NCI-H748 (cell line): ENCODE data around the gene ATOSB.
A peak's percentile ranks its signal among the peaks of the same experiment; 100 is the strongest.

Experiments used
- DNase-seq: peaks from one replicate; lab custom pipeline; 2025; ENCODE audit not compliant: unreplicated experiment; lab: John Stamatoyannopoulos, UW

ATOSB gene

DNA sequence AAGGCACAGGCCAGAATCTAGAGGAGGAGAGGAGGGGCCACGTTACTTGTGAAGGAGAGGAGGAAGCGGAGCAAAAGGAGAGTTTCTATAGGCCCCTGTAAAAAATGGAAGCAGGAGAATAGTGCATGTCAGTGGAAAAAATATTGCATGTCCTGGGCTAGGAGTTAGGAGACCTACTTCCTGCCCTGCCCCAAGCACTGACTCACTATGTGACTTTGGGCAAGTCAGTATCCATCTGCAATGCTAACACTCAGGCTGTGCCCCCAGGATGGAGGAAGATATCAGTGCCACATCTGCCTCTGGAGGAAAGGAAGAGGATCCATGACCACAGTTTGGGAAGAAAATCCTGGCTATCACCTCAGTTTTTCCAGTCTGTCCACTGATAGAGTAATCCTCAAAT is 26.2 kb downstream of the ATOSB start:
- DNase-seq, result no peak

DNA sequence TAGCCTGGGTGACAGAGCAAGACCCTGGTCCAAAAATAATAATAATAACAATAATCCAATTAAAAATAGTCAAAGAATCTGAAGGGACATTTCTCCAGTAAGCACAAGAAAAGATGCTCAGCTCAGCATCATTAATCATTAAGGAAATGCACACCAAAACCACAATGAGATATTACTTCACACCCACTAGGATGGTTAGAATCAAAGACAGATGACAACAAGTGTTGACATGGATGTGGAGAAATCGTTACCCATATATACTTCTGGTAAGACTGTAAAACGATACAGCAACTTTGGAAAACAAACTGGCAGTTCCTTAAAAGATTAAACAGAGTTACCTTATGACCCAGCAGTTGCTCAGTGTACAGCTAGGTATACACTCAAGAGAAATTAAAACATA is 30.6 kb downstream of the ATOSB start:
- DNase-seq, result no peak

GRCh38 chr9:35079426-35080341 is 36.0 kb downstream of the ATOSB start, which contains the start of gene FANCG:
Gene FANCG (minus strand): TSS chr9:35079942. CDS start chr9:35079524, 418 bp downstream.
- DNase-seq, result peak; percentile 97

DNA sequence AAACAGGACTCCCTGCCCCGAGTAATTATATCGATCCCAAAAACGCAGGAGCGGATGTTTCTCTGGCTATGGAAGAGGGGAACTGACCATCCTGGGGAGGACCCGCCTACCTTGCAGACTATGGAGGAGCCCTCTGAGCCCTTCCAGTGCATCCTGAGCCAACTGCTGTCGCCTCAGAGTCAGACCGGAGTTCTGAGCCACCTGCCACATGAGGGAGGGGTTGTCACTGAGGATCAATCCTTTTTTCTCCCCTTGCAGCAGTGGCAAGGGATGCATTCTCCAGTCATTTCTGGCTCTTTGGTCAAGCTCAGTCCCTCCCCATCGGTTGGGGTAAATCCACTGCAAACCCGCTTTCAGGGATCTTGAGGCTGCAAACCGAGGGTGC is 36.6 kb downstream of the ATOSB start:
- peak; percentile 66 for DNase-seq

DNA sequence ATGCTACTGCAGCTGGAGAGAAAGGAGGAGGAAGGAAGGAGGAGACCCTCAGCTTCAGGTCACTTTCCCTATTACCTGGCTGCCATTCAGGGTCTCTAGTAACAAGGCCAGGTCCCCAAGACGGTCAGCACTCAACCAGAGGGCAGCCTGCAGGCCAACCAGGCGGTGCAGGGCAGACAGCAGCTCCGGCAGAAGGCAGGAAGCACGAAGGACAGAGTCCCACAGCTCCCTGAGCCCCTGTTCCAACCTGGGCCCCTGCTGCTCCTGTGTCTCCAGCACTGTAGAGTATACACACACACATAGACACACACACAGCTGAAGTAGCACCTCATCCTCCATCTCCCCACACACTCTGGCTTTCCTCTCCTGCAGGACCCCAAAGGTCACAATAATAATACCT is 37.6 kb downstream of the ATOSB start:
- no peak for DNase-seq

DNA sequence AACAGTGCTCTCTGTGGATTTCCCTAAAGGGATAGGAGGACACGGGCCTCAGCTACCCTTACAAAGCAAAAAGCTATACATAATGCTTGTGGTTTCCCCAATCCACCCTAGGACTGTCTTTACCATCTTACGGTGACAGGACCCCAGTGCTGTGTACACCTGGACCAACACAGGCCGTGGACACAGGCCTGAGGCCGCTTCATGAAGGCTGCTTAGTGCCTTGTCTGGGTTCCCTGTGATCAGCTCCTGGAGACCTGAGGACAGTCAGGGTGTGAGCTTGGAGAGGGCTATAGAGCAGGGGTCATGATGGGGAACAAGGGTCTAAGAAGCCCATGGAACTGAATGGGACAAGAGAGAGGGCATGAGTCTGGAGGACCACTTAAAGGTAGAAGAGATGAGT is 38.8 kb downstream of the ATOSB start:
- no peak for DNase-seq

GRCh38 chr9:35075358-35075757 is 40.3 kb downstream of the ATOSB start:
- DNase-seq, result no peak

GRCh38 chr9:35074791-35075190 is 40.9 kb downstream of the ATOSB start:
- DNase-seq, result no peak

GRCh38 chr9:35074141-35074540 is 41.5 kb downstream of the ATOSB start:
- no peak for DNase-seq

GRCh38 chr9:35073279-35073612 is 42.4 kb downstream of the ATOSB start:
- no peak for DNase-seq

DNA sequence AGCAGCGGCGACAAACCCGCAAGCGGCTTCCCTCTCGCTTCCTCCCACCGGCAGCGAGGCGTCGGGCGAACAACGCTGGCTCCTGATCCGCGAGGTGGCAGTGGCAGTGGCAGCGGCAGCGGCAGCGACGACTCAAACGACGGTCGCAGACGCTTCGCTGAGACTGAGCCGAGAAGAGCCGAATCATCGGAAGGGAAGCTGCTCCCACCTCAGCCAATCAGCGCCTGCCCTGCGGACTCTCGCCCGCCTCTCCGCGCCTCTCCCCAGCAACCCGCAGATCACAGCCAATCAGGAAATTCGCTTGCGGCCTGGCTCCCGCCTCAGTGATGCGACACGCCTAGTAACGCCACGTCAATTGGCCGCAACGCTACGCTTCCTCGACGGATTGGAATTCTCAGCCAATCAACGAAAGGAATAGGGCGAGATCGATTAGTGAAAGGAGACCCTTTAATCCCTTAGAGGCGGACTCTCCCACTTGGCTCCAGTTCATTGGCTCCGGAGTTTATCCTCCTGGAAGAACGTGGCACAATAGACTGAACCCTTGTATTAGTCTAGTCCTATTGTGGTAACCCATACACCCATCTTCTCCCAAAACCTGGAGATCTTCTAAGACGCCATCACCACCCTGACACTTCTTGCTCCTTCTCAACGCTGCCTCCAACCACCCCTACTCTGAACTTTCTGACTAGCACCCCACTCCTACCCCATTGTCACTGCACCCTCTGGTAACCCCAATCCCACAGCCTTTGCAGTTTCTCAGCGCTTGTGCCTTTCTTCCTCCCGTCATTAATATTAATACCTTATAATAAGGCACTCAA is 43.0 kb downstream of the ATOSB start, which contains the start of gene VCP:
Gene VCP (minus strand): TSS at position 165 of the 818 bp plus-strand sequence. CDS start 272 bp downstream, outside the sequence.
- DNase-seq, result peak; percentile 100

DNA sequence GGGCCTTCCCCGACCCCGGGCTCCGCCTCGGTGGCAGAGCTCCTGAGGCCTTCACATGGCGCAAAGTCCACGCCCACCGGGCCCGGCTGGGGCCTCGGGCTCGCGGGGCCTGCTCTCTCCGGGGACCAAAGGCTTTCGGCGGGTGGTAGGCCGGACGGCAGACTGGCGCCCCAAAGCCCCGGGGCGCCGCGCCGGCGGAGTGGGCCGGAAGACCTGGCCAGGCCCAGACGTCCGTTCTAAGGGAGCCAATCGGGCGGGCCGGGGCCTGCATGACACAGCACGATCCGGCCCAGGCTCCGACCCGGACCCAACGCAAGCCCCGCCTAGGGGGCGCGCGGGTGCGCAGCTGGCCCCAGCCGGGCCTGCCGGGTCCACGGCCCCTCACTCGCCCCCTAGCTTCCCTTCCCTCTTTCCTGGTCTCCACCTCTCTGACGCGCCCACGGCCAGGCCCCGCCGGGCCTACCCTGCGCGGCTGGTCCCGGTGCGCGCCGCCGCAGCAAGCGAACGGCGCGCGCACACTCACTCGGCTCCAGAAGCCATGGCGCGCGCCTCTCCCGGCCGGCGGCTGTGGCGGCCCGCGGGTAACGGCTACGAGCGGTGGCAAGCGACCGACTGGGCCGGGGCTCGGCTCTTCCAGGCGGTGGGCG is 43.7 kb downstream of the ATOSB start:
- peak; percentile 90 for DNase-seq

GRCh38 chr9:35070823-35071813 is 44.5 kb downstream of the ATOSB start:
- DNase-seq, result no peak

DNA sequence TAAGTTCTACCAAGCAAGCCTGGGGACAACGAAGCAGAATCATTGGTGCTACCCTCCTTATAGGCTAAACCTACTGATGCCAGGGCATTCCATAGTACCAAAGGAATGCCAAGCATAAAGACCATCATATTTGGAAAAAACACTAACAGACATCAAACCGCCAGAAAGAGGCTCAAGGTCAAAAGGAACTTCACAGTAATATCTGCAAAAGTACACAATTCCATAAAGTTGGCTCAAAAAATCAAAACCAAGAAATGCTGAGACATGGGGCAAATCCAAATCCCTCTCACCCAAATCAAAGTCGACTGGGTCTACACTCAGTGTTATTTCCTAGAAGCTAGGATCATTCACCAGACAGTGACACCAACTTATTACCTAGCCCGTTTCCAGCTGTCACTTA is 46.6 kb downstream of the ATOSB start:
- DNase-seq, result no peak

DNA sequence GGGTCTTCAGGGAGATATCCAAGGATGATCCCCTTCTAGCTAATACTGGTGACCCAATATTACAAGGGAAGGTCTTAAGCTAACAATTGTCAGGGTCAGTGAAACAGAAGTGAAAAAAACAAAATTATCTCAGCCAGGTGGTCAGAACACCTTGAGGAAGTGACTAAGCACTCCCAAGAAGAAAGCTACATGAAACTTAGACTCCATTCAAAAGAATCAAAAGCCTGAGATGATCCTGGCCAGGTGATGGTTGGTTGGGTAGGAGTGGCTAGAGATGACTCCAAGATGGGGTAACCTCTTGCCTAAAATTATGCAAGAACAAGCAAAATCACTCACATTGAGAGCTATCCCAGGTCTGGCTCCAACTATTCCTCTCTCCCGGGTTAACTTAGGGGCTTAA is 48.6 kb downstream of the ATOSB start:
- DNase-seq, result no peak

GRCh38 chr9:35060548-35061207 is 55.0 kb downstream of the ATOSB start:
- DNase-seq, result no peak

GRCh38 chr9:35059438-35059837 is 56.2 kb downstream of the ATOSB start:
- no peak for DNase-seq

- no peak for DNase-seq
These were observed 58.4 kb downstream of the ATOSB start for GRCh38 chr9:35057271-35057620.

GRCh38 chr9:35056571-35057270 is 58.9 kb downstream of the ATOSB start:
- DNase-seq, result no peak
